HG02885 (cell line): ENCODE measurements around the gene CACNA2D3.

Experiments
- ATAC-seq: cut with Tn5 transposase; IDR thresholded peaks from one replicate; pipeline ENCODE4 v1.9.1; 2021; ENCODE audit warnings: mild to moderate bottlenecking; ENCODE audit not compliant: unreplicated experiment, poor library complexity

Gene CACNA2D3

GRCh38 chr3:54915976-54916375 is 793.6 kb downstream of the CACNA2D3 start:
- ATAC-seq: no peak

GRCh38 chr3:54916732-54917131 is 794.4 kb downstream of the CACNA2D3 start:
- no peak for ATAC-seq

- ATAC-seq: no peak
Measured at GRCh38 chr3:54917174-54917573, 794.8 kb downstream of the CACNA2D3 start.

- ATAC-seq: no peak
Measured at GRCh38 chr3:54917862-54918261, 795.5 kb downstream of the CACNA2D3 start.

GRCh38 chr3:54918516-54918915 is 796.2 kb downstream of the CACNA2D3 start:
- no peak for ATAC-seq

GRCh38 chr3:54928046-54928770 is 805.9 kb downstream of the CACNA2D3 start, which contains the start of gene LRTM1:
Gene LRTM1, minus strand, starts transcription at chr3:54928059. Its CDS starts 148 bp downstream, at chr3:54927911.
- ATAC-seq: no peak

GRCh38 chr3:54931182-54931581 is 808.8 kb downstream of the CACNA2D3 start:
- no peak for ATAC-seq

- no peak for ATAC-seq
Measured at GRCh38 chr3:54932606-54933005, 810.3 kb downstream of the CACNA2D3 start.

GRCh38 chr3:54935869-54936268 is 813.5 kb downstream of the CACNA2D3 start:
- no peak for ATAC-seq

- ATAC-seq: no peak
Measured at GRCh38 chr3:54936561-54936960, 814.2 kb downstream of the CACNA2D3 start.

GRCh38 chr3:54939557-54940300 is 817.4 kb downstream of the CACNA2D3 start:
- no peak for ATAC-seq

- no peak for ATAC-seq
Measured at GRCh38 chr3:54940971-54941370, 818.6 kb downstream of the CACNA2D3 start.

GRCh38 chr3:54941690-54942362 is 819.5 kb downstream of the CACNA2D3 start:
- ATAC-seq: no peak

- ATAC-seq: no peak
Measured at GRCh38 chr3:54949491-54950044, 827.2 kb downstream of the CACNA2D3 start.

- no peak for ATAC-seq
Measured at GRCh38 chr3:54950391-54951003, 828.1 kb downstream of the CACNA2D3 start.

GRCh38 chr3:54951405-54951804 is 829.1 kb downstream of the CACNA2D3 start:
- no peak for ATAC-seq

- no peak for ATAC-seq
Measured at GRCh38 chr3:54954022-54954421, 831.7 kb downstream of the CACNA2D3 start.

- no peak for ATAC-seq
Measured at GRCh38 chr3:54954521-54954920, 832.2 kb downstream of the CACNA2D3 start.

- ATAC-seq: no peak
Measured at GRCh38 chr3:54955496-54955895, 833.1 kb downstream of the CACNA2D3 start.

GRCh38 chr3:54955941-54956340 is 833.6 kb downstream of the CACNA2D3 start:
- no peak for ATAC-seq
